Ramos (cell line): Measurements from ENCODE around the gene MTR.

Experiments
- in situ Hi-C: fragments of 300-500 bp; cut with MboI; formaldehyde crosslinking; loops from one replicate; pipeline ENCODE4 v1.14.3; 2022; ENCODE audit warnings: low sequenced_read_pairs; ENCODE audit not compliant: unreplicated experiment

MTR gene

GRCh38 chr1:236930503-236930902, 135.4 kb downstream of the MTR start:
- in situ Hi-C loops, result no loop called here

GRCh38 chr1:236938760-236939159, 143.7 kb downstream of the MTR start:
- in situ Hi-C loops, result no loop called here

- in situ Hi-C loops, result no loop called here
These were observed 147.3 kb downstream of the MTR start for GRCh38 chr1:236942431-236942830.

- in situ Hi-C loops, result no loop called here
These were observed 149.5 kb downstream of the MTR start for GRCh38 chr1:236944556-236944955.

- in situ Hi-C loops, result no loop called here
These were observed 149.9 kb downstream of the MTR start for GRCh38 chr1:236945002-236945401.

- in situ Hi-C loops, result no loop called here
These were observed 152.7 kb downstream of the MTR start for GRCh38 chr1:236947794-236948193.

GRCh38 chr1:236948381-236948780, 153.3 kb downstream of the MTR start:
- in situ Hi-C loops, result no loop called here

- in situ Hi-C loops, result no loop called here
These were observed 153.9 kb downstream of the MTR start for GRCh38 chr1:236948996-236949395.

- in situ Hi-C loops, result no loop called here
These were observed 155.3 kb downstream of the MTR start for GRCh38 chr1:236950365-236950764.

GRCh38 chr1:236951672-236952071, 156.6 kb downstream of the MTR start:
- in situ Hi-C loops, result no loop called here

- in situ Hi-C loops, result no loop called here
These were observed 157.3 kb downstream of the MTR start for GRCh38 chr1:236952246-236953003.

- in situ Hi-C loops, result no loop called here
These were observed 158.1 kb downstream of the MTR start for GRCh38 chr1:236953151-236953700.
